ENCODE data around the gene ZNF281.
"Not testable (repeated sequence)": the region's sequence is repeated elsewhere in the genome, so short reads cannot be mapped to it uniquely, and the experiment has no call there.

The ZNF281 gene

GRCh38 chr1:200365897-200366426, 43.9 kb downstream of the ZNF281 start:
- in situ Hi-C loops (cut with MboI; ENCODE audit: low sequenced_read_pairs), result no loop called here

GRCh38 chr1:200364831-200365230, 45.0 kb downstream of the ZNF281 start:
- in situ Hi-C loops (cut with MboI; ENCODE audit: low sequenced_read_pairs), result no loop called here

DNA sequence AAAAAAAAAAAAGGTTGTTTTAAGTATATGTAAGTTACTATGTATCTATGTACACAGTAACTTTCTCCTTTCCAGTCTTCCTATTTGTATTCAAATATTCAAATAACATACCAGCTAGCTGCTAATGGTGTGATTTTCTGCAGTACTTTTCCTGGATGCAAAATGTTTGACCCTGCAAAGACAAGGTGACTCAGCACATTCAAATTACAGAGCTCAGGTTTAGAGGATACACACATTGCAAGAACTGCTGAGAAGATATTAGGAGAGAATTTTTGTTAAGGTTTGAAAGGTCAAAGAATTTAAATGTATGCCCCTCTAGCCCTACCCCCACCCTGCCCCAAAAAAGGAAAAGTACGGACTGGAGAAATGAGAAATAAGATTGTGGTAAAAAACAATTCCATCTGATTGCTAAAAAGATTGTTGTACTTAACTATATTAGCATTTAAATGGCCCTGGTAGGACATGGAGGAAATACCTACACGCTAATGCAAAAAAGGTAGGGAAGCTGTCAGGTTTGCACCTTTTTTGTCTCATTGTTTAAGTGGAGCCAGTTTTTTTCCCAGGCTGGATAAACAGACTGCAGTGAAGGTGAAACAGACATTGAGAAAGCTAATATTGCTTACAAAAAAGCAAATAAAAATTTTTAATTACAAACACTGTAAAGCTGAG, 45.6 kb downstream of the ZNF281 start:
- in situ Hi-C loops (cut with MboI; ENCODE audit: low sequenced_read_pairs), result no loop called here

- in situ Hi-C loops (cut with MboI; ENCODE audit: low sequenced_read_pairs), result no loop called here
Measured at GRCh38 chr1:200363264-200363933, 46.4 kb downstream of the ZNF281 start.

DNA sequence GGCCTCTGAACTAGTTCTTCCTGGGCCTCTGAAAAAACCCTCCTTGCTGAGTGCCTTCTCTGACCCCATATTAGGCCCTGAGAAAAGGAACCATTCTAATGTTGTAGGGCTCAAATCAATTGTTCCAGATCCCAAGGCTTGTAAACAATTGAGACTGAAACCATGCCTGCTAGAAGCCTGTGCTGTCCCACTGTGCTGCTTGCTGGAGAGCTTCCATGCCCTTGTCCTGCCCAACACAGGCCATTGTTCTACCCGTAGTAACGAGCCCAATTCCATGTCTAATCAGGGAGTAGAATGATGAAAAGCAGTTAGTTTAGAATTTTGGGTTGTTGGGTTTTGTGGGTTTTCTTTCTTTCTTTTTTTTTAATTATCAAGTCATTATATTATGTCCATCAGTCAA, 47.4 kb downstream of the ZNF281 start:
- in situ Hi-C loops (cut with MboI; ENCODE audit: low sequenced_read_pairs), result no loop called here

DNA sequence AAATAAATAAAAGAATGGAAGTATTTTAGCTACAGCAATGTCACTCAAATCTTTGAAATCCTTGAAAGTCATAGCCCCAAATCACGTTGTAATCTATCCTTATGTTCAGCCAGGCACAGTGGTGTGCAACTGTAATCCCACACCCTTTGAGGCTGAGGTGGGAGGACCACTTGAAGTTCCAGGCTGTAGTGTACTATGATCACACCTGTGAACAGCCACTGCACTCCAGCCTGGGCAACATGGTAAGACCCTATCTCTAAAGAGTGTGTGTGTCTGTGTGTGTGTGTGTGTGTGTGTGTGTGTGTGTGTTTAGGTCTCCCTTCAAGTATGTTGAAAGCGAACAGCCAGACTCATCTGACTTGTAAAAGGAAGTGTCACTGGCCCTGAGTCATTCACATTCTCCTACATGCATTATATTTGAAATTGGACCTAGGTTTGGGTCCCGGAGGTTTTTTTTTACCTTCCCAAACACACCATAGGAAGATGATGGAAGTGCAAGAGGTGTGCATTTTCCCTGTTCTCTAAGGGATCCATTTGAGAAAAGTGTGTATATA, 50.1 kb downstream of the ZNF281 start:
- in situ Hi-C loops (cut with MboI; ENCODE audit: low sequenced_read_pairs), result no loop called here

- in situ Hi-C loops (cut with MboI; ENCODE audit: low sequenced_read_pairs), result not testable (repeated sequence)
Measured at GRCh38 chr1:200357925-200358324, 51.9 kb downstream of the ZNF281 start.

- in situ Hi-C loops (cut with MboI; ENCODE audit: low sequenced_read_pairs), result no loop called here
Measured at GRCh38 chr1:200355801-200356200, 54.0 kb downstream of the ZNF281 start.

Data from hTERT RPE-1 (cell line).